Measurements from ENCODE around the gene FRMPD4.
"Not testable (repeated sequence)": the region's sequence is repeated elsewhere in the genome, so short reads cannot be mapped to it uniquely, and the experiment has no call there.

The FRMPD4 gene

GRCh38 chrX:12440246-12440645, 302.0 kb downstream of the FRMPD4 start:
- no peak for DNase-seq (ENCODE audit: low read depth)

- DNase-seq (ENCODE audit: low read depth): no peak
Measured at GRCh38 chrX:12441381-12442128, 303.3 kb downstream of the FRMPD4 start.

- no peak for DNase-seq (ENCODE audit: low read depth)
Measured at GRCh38 chrX:12443534-12444098, 305.3 kb downstream of the FRMPD4 start.

- no peak for DNase-seq (ENCODE audit: low read depth)
Measured at GRCh38 chrX:12446342-12447075, 308.2 kb downstream of the FRMPD4 start.

GRCh38 chrX:12447448-12448064, 309.3 kb downstream of the FRMPD4 start:
- no peak for DNase-seq (ENCODE audit: low read depth)

- DNase-seq (ENCODE audit: low read depth): no peak
Measured at GRCh38 chrX:12452268-12452667, 314.0 kb downstream of the FRMPD4 start.

GRCh38 chrX:12460929-12461328, 322.7 kb downstream of the FRMPD4 start:
- DNase-seq (ENCODE audit: low read depth): no peak

GRCh38 chrX:12463052-12463451, 324.8 kb downstream of the FRMPD4 start:
- DNase-seq (ENCODE audit: low read depth): no peak

- DNase-seq (ENCODE audit: low read depth): no peak
Measured at GRCh38 chrX:12463873-12464272, 325.6 kb downstream of the FRMPD4 start.

- no peak for DNase-seq (ENCODE audit: low read depth)
Measured at GRCh38 chrX:12467321-12467720, 329.0 kb downstream of the FRMPD4 start.

GRCh38 chrX:12469296-12469695, 331.0 kb downstream of the FRMPD4 start:
- no peak for DNase-seq (ENCODE audit: low read depth)

- DNase-seq (ENCODE audit: low read depth): no peak
Measured at GRCh38 chrX:12471061-12471460, 332.8 kb downstream of the FRMPD4 start.

- DNase-seq (ENCODE audit: low read depth): no peak
Measured at GRCh38 chrX:12480956-12481355, 342.7 kb downstream of the FRMPD4 start.

GRCh38 chrX:12488220-12488619, 349.9 kb downstream of the FRMPD4 start:
- DNase-seq (ENCODE audit: low read depth): no peak

- no peak for DNase-seq (ENCODE audit: low read depth)
Measured at GRCh38 chrX:12488771-12489170, 350.5 kb downstream of the FRMPD4 start.

GRCh38 chrX:12489341-12489740, 351.1 kb downstream of the FRMPD4 start:
- no peak for DNase-seq (ENCODE audit: low read depth)

- no peak for DNase-seq (ENCODE audit: low read depth)
Measured at GRCh38 chrX:12494400-12495138, 356.3 kb downstream of the FRMPD4 start.

- no peak for DNase-seq (ENCODE audit: low read depth)
Measured at GRCh38 chrX:12496343-12496742, 358.1 kb downstream of the FRMPD4 start.

- no peak for DNase-seq (ENCODE audit: low read depth)
Measured at GRCh38 chrX:12497832-12498591, 359.7 kb downstream of the FRMPD4 start.

GRCh38 chrX:12505127-12505526, 366.9 kb downstream of the FRMPD4 start:
- DNase-seq (ENCODE audit: low read depth): no peak

- DNase-seq (ENCODE audit: low read depth): not testable (repeated sequence)
Measured at GRCh38 chrX:12515384-12515783, 377.1 kb downstream of the FRMPD4 start.
